Nephron progenitor cell (in vitro differentiated cells): ENCODE results near the gene ELL2.

Experiments
- DNase-seq: peaks from one replicate; pipeline ENCODE4 v3.0.0; 2021
- H3K27ac Mint-ChIP-seq: 2 replicates; pipeline ENCODE4 v1.8.0; 2021; ENCODE audit warnings: mild to moderate bottlenecking, moderate library complexity, mixed read lengths
- H3K27me3 Mint-ChIP-seq: 2 replicates; pipeline ENCODE4 v1.8.0; 2021; ENCODE audit warnings: mild to moderate bottlenecking, low read depth, mixed read lengths; ENCODE audit not compliant: poor library complexity
- H3K36me3 Mint-ChIP-seq: 2 replicates; pipeline ENCODE4 v1.8.0; 2021; ENCODE audit warnings: low read depth, mixed read lengths
- H3K4me1 Mint-ChIP-seq: 2 replicates; pipeline ENCODE4 v1.8.0; 2021; ENCODE audit warnings: mixed read lengths
- H3K4me3 Mint-ChIP-seq: 2 replicates; pipeline ENCODE4 v1.8.0; 2021; ENCODE audit warnings: mild to moderate bottlenecking, moderate library complexity, mixed read lengths
- H3K9me3 Mint-ChIP-seq: 2 replicates; pipeline ENCODE4 v1.8.0; 2021; ENCODE audit warnings: mild to moderate bottlenecking, moderate library complexity, mixed read lengths
- CTCF ChIP-seq: fragments of 200-600 bp; sonication (generic); IDR thresholded peaks from 2 replicates; pipeline ENCODE4 v1.5.0; 2021; ENCODE audit warnings: antibody characterized with exemption

Gene ELL2

GRCh38 chr5:95883185-95884016 lies 78.2 kb downstream of the ELL2 start:
- Mint-ChIP-seq H3K27ac (no peak overlapping the region), H3K4me3 (no peak overlapping the region), H3K36me3 (peaks cover 16% of the 10 kb centered on the region), H3K9me3 (no peaks in the 10 kb centered on the region), H3K4me1 (peaks cover 29% of the 10 kb centered on the region), H3K27me3 (peaks cover 3% of the 10 kb centered on the region)
- TF ChIP-seq CTCF, result no peak
- DNase-seq, result no peak

- TF ChIP-seq CTCF, result no peak
- H3K4me1 Mint-ChIP-seq, result peaks cover 36% of the 10 kb centered on the region
- H3K27ac Mint-ChIP-seq, result no peak overlapping the region
- no peak for DNase-seq
- H3K27me3 Mint-ChIP-seq, result peaks cover 3% of the 10 kb centered on the region
- H3K4me3 Mint-ChIP-seq, result no peak overlapping the region
- peaks cover under 1% of the 10 kb centered on the region for H3K9me3 Mint-ChIP-seq
- H3K36me3 Mint-ChIP-seq, result peaks cover 6% of the 10 kb centered on the region
Measured at GRCh38 chr5:95881833-95882232, 79.8 kb downstream of the ELL2 start.

- H3K27ac Mint-ChIP-seq, result peak overlapping the region; percentile 72
- peaks cover 3% of the 10 kb centered on the region for H3K27me3 Mint-ChIP-seq
- DNase-seq, result no peak
- H3K4me1 Mint-ChIP-seq, result peaks cover 39% of the 10 kb centered on the region
- no peak overlapping the region for H3K4me3 Mint-ChIP-seq
- TF ChIP-seq CTCF, result no peak
- no peaks in the 10 kb centered on the region for H3K36me3 Mint-ChIP-seq
- peaks cover 3% of the 10 kb centered on the region for H3K9me3 Mint-ChIP-seq
Measured at GRCh38 chr5:95880081-95880926, 81.3 kb downstream of the ELL2 start.

- no peak overlapping the region for H3K4me3 Mint-ChIP-seq
- H3K27ac Mint-ChIP-seq, result peak overlapping the region; percentile 72
- no peaks in the 10 kb centered on the region for H3K36me3 Mint-ChIP-seq
- peaks cover 3% of the 10 kb centered on the region for H3K9me3 Mint-ChIP-seq
- no peak for TF ChIP-seq CTCF
- no peak for DNase-seq
- peaks cover 39% of the 10 kb centered on the region for H3K4me1 Mint-ChIP-seq
- peaks cover 3% of the 10 kb centered on the region for H3K27me3 Mint-ChIP-seq
Measured at GRCh38 chr5:95879661-95880060, 82.0 kb downstream of the ELL2 start.

GRCh38 chr5:95878417-95879323 lies 83.0 kb downstream of the ELL2 start:
- peaks cover 3% of the 10 kb centered on the region for H3K27me3 Mint-ChIP-seq
- peaks cover 39% of the 10 kb centered on the region for H3K4me1 Mint-ChIP-seq
- no peaks in the 10 kb centered on the region for H3K36me3 Mint-ChIP-seq
- no peak overlapping the region for H3K27ac Mint-ChIP-seq
- no peak overlapping the region for H3K4me3 Mint-ChIP-seq
- peaks cover 6% of the 10 kb centered on the region for H3K9me3 Mint-ChIP-seq
- DNase-seq, result no peak
- no peak for TF ChIP-seq CTCF
